Measurements from ENCODE around the gene PTPRU. TPM values are rescaled to one million over a fixed set of nuclear protein-coding genes. Genes with fewer than 3 reads are reported as not detected.
A peak's percentile ranks its signal among the peaks of the same experiment; 100 is the strongest.

Gene PTPRU
- total RNA-seq, 1 experiment from 2014 or later, result 25.7 TPM

DNA sequence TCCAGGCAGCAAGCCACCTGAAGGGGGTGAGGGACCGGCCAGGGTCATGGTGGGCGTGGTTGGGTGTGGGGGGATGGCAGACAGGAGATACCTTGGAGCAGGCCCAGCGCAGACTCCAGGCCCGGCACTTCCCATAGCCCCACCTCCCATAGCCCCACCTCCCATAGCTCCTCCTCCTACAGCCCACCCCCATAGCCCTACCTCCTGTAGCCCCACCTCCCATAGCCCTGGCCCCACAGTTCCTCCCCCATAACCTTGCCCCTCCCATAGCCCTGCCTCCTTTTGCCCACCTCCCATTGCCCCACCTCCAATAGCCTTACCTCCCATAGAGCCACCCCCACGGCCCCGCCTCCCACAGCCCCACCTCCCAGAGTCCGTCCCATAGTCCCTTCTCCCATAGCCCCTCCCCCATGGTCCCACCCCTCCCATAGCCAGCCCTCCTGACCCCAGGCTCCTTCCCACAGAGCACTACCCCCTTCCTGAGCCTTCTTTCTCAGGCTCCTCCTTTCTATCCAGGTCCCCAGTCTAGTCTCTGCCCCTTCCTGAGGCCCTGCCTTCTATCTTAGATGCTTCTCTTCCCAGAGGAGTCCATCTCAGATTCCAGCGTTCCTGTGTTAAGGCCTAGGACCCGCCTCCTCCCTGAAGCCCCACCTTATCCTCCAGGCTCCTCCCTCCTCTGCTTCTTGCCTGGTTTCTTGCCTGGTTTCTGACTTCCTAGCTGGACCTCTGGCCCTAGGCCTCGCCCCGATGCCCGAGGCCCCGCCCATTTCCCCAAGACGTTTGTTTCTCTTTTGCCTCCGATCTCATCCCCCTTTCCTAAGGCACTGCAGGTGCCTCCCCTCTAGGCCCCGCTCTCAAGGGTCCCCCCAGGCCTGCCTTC, 46.8 kb downstream of the PTPRU start:
- Histone ChIP-seq H3K27me3 (ENCODE audit: low read length) (no peaks in the 10 kb centered on the region), H3K79me2 (ENCODE audit: low read length) (no peaks in the 10 kb centered on the region), H3K9me3 (ENCODE audit: low read length) (no peaks in the 10 kb centered on the region), H3K9me2 (replicated peaks; ENCODE audit: low read length) (no peaks in the 10 kb centered on the region), H3F3A (ENCODE audit: low read length, unreplicated experiment) (no peaks in the 10 kb centered on the region), H3K4me3 (ENCODE audit: low read length) (no peak overlapping the region), H4K20me1 (ENCODE audit: low read length) (no peaks in the 10 kb centered on the region), H2AFZ (ENCODE audit: low read length) (no peak overlapping the region), H3K36me3 (ENCODE audit: low read depth, low read length) (no peaks in the 10 kb centered on the region), H3K4me2 (ENCODE audit: low read length) (no peak overlapping the region), H3K27ac (ENCODE audit: low read length) (no peak overlapping the region), H3K9ac (ENCODE audit: low read length) (no peak overlapping the region), H3K4me1 (ENCODE audit: insufficient read depth, low read length) (peaks cover 13% of the 10 kb centered on the region)
- ATAC-seq (no peak; the same call in 1 of the 2 replicates), DNase-seq (peak; percentile 27)
- intact Hi-C loops (cut with micrococcal nuclease), result no loop called here
- no peak for TF ChIP-seq EZH2 (IDR thresholded peaks at IDR 0.05; ENCODE audit: low read length, unreplicated experiment)
- TF ChIP-seq CTCF (conservative IDR thresholded peaks at IDR 0.05; ENCODE audit: low read depth, low read length), result no peak
- TF ChIP-seq EZH2phosphoT487 (IDR thresholded peaks at IDR 0.05; ENCODE audit: borderline replicate concordance, low read length), result no peak
- CTCF ChIA-PET, result no interaction called here
- POLR2A ChIA-PET (ENCODE audit: unreplicated experiment), result no interaction called here
- no TSS peak for BruUV-seq (replicated peaks)

- no peak overlapping the region for H3K9ac ChIP-seq (ENCODE audit: low read length)
- CTCF ChIA-PET, result no interaction called here
- no peak overlapping the region for H3K27ac ChIP-seq (ENCODE audit: low read length)
- no peaks in the 10 kb centered on the region for H3K36me3 ChIP-seq (ENCODE audit: low read depth, low read length)
- no peaks in the 10 kb centered on the region for H3K9me3 ChIP-seq (ENCODE audit: low read length)
- no TSS peak for BruUV-seq (replicated peaks)
- H2AFZ ChIP-seq (ENCODE audit: low read length), result no peak overlapping the region
- H3K4me3 ChIP-seq (ENCODE audit: low read length), result no peak overlapping the region
- H3K9me2 ChIP-seq (replicated peaks; ENCODE audit: low read length), result no peaks in the 10 kb centered on the region
- H3K4me1 ChIP-seq (ENCODE audit: insufficient read depth, low read length), result peaks cover 13% of the 10 kb centered on the region
- H3K4me2 ChIP-seq (ENCODE audit: low read length), result no peak overlapping the region
- no peaks in the 10 kb centered on the region for H3K27me3 ChIP-seq (ENCODE audit: low read length)
- ATAC-seq (no peak), DNase-seq (no peak)
- POLR2A ChIA-PET (ENCODE audit: unreplicated experiment), result no interaction called here
- H4K20me1 ChIP-seq (ENCODE audit: low read length), result no peaks in the 10 kb centered on the region
- intact Hi-C loops (cut with micrococcal nuclease), result no loop called here
- TF ChIP-seq CTCF (conservative IDR thresholded peaks at IDR 0.05; ENCODE audit: low read depth, low read length), result no peak
- TF ChIP-seq EZH2 (IDR thresholded peaks at IDR 0.05; ENCODE audit: low read length, unreplicated experiment), result no peak
- no peak for TF ChIP-seq EZH2phosphoT487 (IDR thresholded peaks at IDR 0.05; ENCODE audit: borderline replicate concordance, low read length)
- H3F3A ChIP-seq (ENCODE audit: low read length, unreplicated experiment), result no peaks in the 10 kb centered on the region
- no peaks in the 10 kb centered on the region for H3K79me2 ChIP-seq (ENCODE audit: low read length)
Observed at GRCh38 chr1:29283804-29284195, 47.5 kb downstream of the PTPRU start.

DNA sequence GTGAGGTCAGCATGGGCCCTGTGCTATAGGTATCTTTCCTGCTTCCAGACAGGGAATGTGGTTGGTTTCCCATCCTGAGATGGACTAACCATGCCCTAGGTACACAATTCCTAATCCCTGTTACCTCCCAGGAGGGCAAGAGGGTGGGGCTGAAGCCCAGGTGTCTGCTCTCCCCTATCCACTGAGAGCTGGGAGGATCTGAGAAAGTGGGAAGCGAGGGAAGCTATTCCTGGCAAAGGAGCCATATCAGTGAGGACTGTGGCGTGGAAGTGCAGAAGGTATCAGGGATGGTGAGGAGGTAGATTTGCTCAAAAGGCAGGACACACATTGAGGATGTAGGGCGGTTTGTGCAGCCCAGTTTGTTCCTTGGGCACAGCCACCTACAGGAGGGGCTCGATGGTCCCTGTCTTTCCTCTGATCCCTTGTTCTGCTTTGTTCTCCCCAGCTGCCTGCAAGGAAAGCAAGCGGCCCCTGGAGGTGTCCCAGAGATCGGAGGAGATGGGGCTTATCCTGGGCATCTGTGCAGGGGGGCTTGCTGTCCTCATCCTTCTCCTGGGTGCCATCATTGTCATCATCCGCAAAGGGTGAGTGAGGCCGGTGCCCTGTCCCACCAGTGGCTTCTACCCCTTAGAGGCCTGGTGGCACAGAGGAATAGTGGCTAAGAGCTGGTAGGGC, 48.1 kb downstream of the PTPRU start:
- ChIA-PET POLR2A (ENCODE audit: unreplicated experiment) (no interaction called here), CTCF (no interaction called here)
- no peak overlapping the region for H3K27ac ChIP-seq (ENCODE audit: low read length)
- no peak for ATAC-seq
- no peak overlapping the region for H3K9ac ChIP-seq (ENCODE audit: low read length)
- intact Hi-C loops (cut with micrococcal nuclease), result no loop called here
- H3K79me2 ChIP-seq (ENCODE audit: low read length), result no peaks in the 10 kb centered on the region
- DNase-seq, result no peak
- no peaks in the 10 kb centered on the region for H3F3A ChIP-seq (ENCODE audit: low read length, unreplicated experiment)
- H3K36me3 ChIP-seq (ENCODE audit: low read depth, low read length), result no peaks in the 10 kb centered on the region
- no peaks in the 10 kb centered on the region for H3K27me3 ChIP-seq (ENCODE audit: low read length)
- H3K4me2 ChIP-seq (ENCODE audit: low read length), result no peak overlapping the region
- no peak overlapping the region for H3K4me3 ChIP-seq (ENCODE audit: low read length)
- no peaks in the 10 kb centered on the region for H3K9me3 ChIP-seq (ENCODE audit: low read length)
- no peak overlapping the region for H2AFZ ChIP-seq (ENCODE audit: low read length)
- H4K20me1 ChIP-seq (ENCODE audit: low read length), result no peaks in the 10 kb centered on the region
- peaks cover 13% of the 10 kb centered on the region for H3K4me1 ChIP-seq (ENCODE audit: insufficient read depth, low read length)
- no peaks in the 10 kb centered on the region for H3K9me2 ChIP-seq (replicated peaks; ENCODE audit: low read length)
- no TSS peak for BruUV-seq (replicated peaks)
- TF ChIP-seq CTCF (conservative IDR thresholded peaks at IDR 0.05; ENCODE audit: low read depth, low read length), result no peak
- no peak for TF ChIP-seq EZH2 (IDR thresholded peaks at IDR 0.05; ENCODE audit: low read length, unreplicated experiment)
- TF ChIP-seq EZH2phosphoT487 (IDR thresholded peaks at IDR 0.05; ENCODE audit: borderline replicate concordance, low read length), result no peak
